HEK293 (cell line): ENCODE measurements around the gene MIGA1.

Experiments
- BCL11A ChIP-seq: fragments of 450-650 bp; formaldehyde crosslinking; IDR thresholded peaks from 2 replicates; pipeline ENCODE4 v1.5.1; 2016; ENCODE audit warnings: low read depth, missing biosample characterization, missing genetic modification characterization
- PATZ1 ChIP-seq: fragments of 450-650 bp; formaldehyde crosslinking; IDR thresholded peaks from 2 replicates; pipeline ENCODE4 v1.5.1; 2016; ENCODE audit warnings: missing biosample characterization, missing genetic modification characterization
- PRDM4 ChIP-seq: fragments of 450-650 bp; formaldehyde crosslinking; IDR thresholded peaks from 2 replicates; pipeline ENCODE4 v1.5.1; 2017; ENCODE audit warnings: missing biosample characterization, missing genetic modification characterization
- REST ChIP-seq: fragments of 450-650 bp; formaldehyde crosslinking; IDR thresholded peaks from 2 replicates; pipeline ENCODE4 v1.5.1; 2016; ENCODE audit warnings: missing biosample characterization, missing genetic modification characterization
- SP2 ChIP-seq: fragments of 450-650 bp; formaldehyde crosslinking; IDR thresholded peaks from 2 replicates; pipeline ENCODE4 v1.5.1; 2016; ENCODE audit warnings: missing biosample characterization, missing genetic modification characterization
- SP7 ChIP-seq: fragments of 450-650 bp; formaldehyde crosslinking; IDR thresholded peaks from 2 replicates; pipeline ENCODE4 v1.5.1; 2016; ENCODE audit warnings: missing biosample characterization, missing genetic modification characterization
- YY1 ChIP-seq: fragments of 450-650 bp; formaldehyde crosslinking; IDR thresholded peaks from 2 replicates; pipeline ENCODE4 v1.5.1; 2018; ENCODE audit warnings: missing biosample characterization, missing genetic modification characterization
- ZBTB11 ChIP-seq: fragments of 450-650 bp; formaldehyde crosslinking; conservative IDR thresholded peaks from 2 replicates; pipeline ENCODE4 v1.5.1; 2016; ENCODE audit warnings: low read depth, missing biosample characterization, missing genetic modification characterization
- ZBTB17 ChIP-seq: fragments of 450-650 bp; formaldehyde crosslinking; IDR thresholded peaks from 2 replicates; pipeline ENCODE4 v1.5.1; 2016; ENCODE audit warnings: missing biosample characterization, missing genetic modification characterization
- ZBTB20 ChIP-seq: fragments of 450-650 bp; formaldehyde crosslinking; IDR thresholded peaks from 2 replicates; pipeline ENCODE4 v1.5.1; 2016; ENCODE audit warnings: missing biosample characterization, missing genetic modification characterization
- ZBTB26 ChIP-seq: fragments of 450-650 bp; formaldehyde crosslinking; optimal IDR thresholded peaks from 2 replicates; pipeline ENCODE3; 2016; ENCODE audit warnings: missing biosample characterization, mild to moderate bottlenecking, missing genetic modification characterization
- ZBTB8A ChIP-seq: fragments of 450-650 bp; formaldehyde crosslinking; IDR thresholded peaks from 2 replicates; pipeline ENCODE4 v1.5.1; 2016; ENCODE audit warnings: missing biosample characterization, missing genetic modification characterization
- ZNF121 ChIP-seq: fragments of 450-650 bp; formaldehyde crosslinking; IDR thresholded peaks from 2 replicates; pipeline ENCODE4 v1.5.1; 2016; ENCODE audit warnings: missing biosample characterization, missing genetic modification characterization
- ZNF24 ChIP-seq: fragments of 450-650 bp; formaldehyde crosslinking; IDR thresholded peaks from 2 replicates; pipeline ENCODE4 v1.5.1; 2016; ENCODE audit warnings: missing biosample characterization, missing genetic modification characterization
- ZNF341 ChIP-seq: fragments of 450-650 bp; formaldehyde crosslinking; IDR thresholded peaks from 2 replicates; pipeline ENCODE4; 2016; ENCODE audit warnings: low read depth, missing biosample characterization, missing genetic modification characterization
- ZNF501 ChIP-seq: fragments of 450-650 bp; formaldehyde crosslinking; IDR thresholded peaks from 2 replicates; pipeline ENCODE4 v1.5.1; 2016; ENCODE audit warnings: missing biosample characterization, missing genetic modification characterization
- ZNF561 ChIP-seq: fragments of 450-650 bp; IDR thresholded peaks from 2 replicates; pipeline ENCODE4 v1.5.1; 2018; ENCODE audit warnings: missing biosample characterization, missing genetic modification characterization, borderline replicate concordance
- ZNF600 ChIP-seq: fragments of 450-650 bp; formaldehyde crosslinking; IDR thresholded peaks from 2 replicates; pipeline ENCODE4 v1.5.1; 2016; ENCODE audit warnings: missing biosample characterization, missing genetic modification characterization
- ZNF629 ChIP-seq: fragments of 450-650 bp; formaldehyde crosslinking; IDR thresholded peaks from 2 replicates; pipeline ENCODE4 v1.5.1; 2017; ENCODE audit warnings: missing biosample characterization, missing genetic modification characterization
- ZNF843 ChIP-seq: fragments of 450-650 bp; formaldehyde crosslinking; IDR thresholded peaks from 2 replicates; pipeline ENCODE4 v1.5.1; 2016; ENCODE audit warnings: missing biosample characterization, missing genetic modification characterization
- ZXDB ChIP-seq: fragments of 450-650 bp; formaldehyde crosslinking; IDR thresholded peaks from 2 replicates; pipeline ENCODE4 v1.5.1; 2016; ENCODE audit warnings: missing biosample characterization, missing genetic modification characterization
- TF ChIP-seq, protein P1 (sequence below): fragments of 450-650 bp; formaldehyde crosslinking; IDR thresholded peaks from 2 replicates; pipeline ENCODE4 v1.5.1; 2016; ENCODE audit warnings: missing biosample characterization, missing genetic modification characterization

Gene MIGA1

GRCh38 chr1:77759071-77760028 lies 20.1 kb upstream of the MIGA1 start, which contains the start of gene USP33 (continued):
- peak; percentile 72; the same call in 1 of the 2 replicates for TF ChIP-seq ZNF341 (tag by site-specific recombination)
- TF ChIP-seq ZBTB11 (tag by site-specific recombination): peak; percentile 96
- TF ChIP-seq ZBTB8A (tag by site-specific recombination): peak; percentile 51; the same call in 1 of the 2 replicates
- peak; percentile 90 for TF ChIP-seq ZBTB20 (tag by site-specific recombination)
- no peak for TF ChIP-seq ZNF24 (tag by site-specific recombination)
- TF ChIP-seq PRDM4 (tag by site-specific recombination): 0 out of 2 replicates have a peak, but pooled peaks have one; percentile 17
- TF ChIP-seq SP2 (tag by site-specific recombination): peak; percentile 91
- peak; percentile 90 for TF ChIP-seq ZXDB (tag by site-specific recombination)
- peak; percentile 36; the same call in 1 of the 2 replicates for TF ChIP-seq ZNF843 (tag by site-specific recombination)
- peak; percentile 50; the same call in 1 of the 2 replicates for TF ChIP-seq SP7 (tag by site-specific recombination)
- peak; percentile 71 for TF ChIP-seq ZNF561 (tag by site-specific recombination)
- TF ChIP-seq, protein P1, sequence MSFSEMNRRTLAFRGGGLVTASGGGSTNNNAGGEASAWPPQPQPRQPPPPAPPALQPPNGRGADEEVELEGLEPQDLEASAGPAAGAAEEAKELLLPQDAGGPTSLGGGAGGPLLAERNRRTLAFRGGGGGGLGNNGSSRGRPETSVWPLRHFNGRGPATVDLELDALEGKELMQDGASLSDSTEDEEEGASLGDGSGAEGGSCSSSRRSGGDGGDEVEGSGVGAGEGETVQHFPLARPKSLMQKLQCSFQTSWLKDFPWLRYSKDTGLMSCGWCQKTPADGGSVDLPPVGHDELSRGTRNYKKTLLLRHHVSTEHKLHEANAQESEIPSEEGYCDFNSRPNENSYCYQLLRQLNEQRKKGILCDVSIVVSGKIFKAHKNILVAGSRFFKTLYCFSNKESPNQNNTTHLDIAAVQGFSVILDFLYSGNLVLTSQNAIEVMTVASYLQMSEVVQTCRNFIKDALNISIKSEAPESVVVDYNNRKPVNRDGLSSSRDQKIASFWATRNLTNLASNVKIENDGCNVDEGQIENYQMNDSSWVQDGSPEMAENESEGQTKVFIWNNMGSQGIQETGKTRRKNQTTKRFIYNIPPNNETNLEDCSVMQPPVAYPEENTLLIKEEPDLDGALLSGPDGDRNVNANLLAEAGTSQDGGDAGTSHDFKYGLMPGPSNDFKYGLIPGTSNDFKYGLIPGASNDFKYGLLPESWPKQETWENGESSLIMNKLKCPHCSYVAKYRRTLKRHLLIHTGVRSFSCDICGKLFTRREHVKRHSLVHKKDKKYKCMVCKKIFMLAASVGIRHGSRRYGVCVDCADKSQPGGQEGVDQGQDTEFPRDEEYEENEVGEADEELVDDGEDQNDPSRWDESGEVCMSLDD: 0 out of 2 replicates have a peak, but pooled peaks have one; percentile 32
- TF ChIP-seq ZNF629 (tag by site-specific recombination): peak; percentile 63
- TF ChIP-seq ZBTB26 (tag by site-specific recombination): peak; percentile 95
- TF ChIP-seq ZBTB17 (tag by site-specific recombination): no peak; the same call in none of the 2 replicates
- TF ChIP-seq ZNF501 (tag by site-specific recombination): peak; percentile 70; the same call in 1 of the 2 replicates
- TF ChIP-seq ZNF121: peak; percentile 30; the same call in 1 of the 2 replicates
- TF ChIP-seq YY1: 0 out of 2 replicates have a peak, but pooled peaks have one; percentile 30
- TF ChIP-seq ZNF600 (tag by site-specific recombination): 0 out of 2 replicates have a peak, but pooled peaks have one; percentile 9
- TF ChIP-seq PATZ1 (tag by site-specific recombination): peak; percentile 89
- no peak for TF ChIP-seq BCL11A (tag by site-specific recombination)
- TF ChIP-seq REST: no peak
